NCI-H510A treated with DMSO at 0.1 percent for 48 hours (cell line): Measurements from ENCODE around the gene PPIE.

Experiments used
- DNase-seq: peaks from one replicate; lab custom pipeline; 2025; lab: John Stamatoyannopoulos, UW

PPIE gene

DNA sequence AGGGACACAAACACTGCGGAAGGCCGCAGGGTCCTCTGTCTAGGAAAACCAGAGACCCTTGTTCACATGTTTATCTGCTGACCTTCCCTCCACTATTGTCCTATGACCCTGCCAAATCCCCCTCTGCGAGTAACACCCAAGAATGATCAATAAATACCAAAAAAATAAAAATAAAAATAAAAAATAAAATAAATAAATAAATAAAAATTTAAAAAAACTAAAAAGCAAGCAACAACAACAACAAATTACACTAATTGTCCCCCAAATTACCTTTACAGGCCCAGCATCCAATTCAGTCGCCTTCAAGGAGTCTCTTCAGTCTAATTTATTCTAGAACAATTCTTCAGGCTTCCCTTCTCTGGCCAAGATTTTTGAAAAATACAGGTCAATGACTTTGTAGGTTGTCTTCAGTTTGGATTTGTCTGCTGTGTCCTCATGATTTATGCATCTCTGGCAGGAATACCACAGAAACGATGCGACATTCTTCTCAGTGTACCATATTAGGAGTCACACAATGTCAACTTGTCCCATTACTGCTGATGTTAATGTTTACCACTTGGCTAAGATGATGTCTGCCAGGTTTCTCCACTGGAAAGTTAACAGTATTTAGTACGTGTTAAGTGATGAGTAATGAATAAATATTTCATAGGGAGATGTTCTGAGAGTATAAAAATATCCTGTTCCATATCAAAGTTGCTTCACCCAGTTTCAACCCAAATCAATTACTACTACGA is 70.3 kb downstream of the PPIE start:
- no peak for DNase-seq

GRCh38 chr1:39812913-39813312 is 74.2 kb downstream of the PPIE start:
- DNase-seq: no peak
